GM12872 (cell line): ENCODE data around the gene GPR135.

Experiments
- CTCF ChIP-seq: IDR thresholded peaks from 3 replicates; pipeline ENCODE4 v1.5.1; 2011; ENCODE audit warnings: low read depth, mild to moderate bottlenecking, low read length, moderate library complexity; ENCODE audit not compliant: insufficient read depth

The GPR135 gene

GRCh38 chr14:59465316-59466135 lies at the start of gene GPR135:
Gene GPR135 (minus strand): TSS chr14:59465380. CDS start chr14:59465226, 154 bp downstream.
- no peak for TF ChIP-seq CTCF

GRCh38 chr14:59511916-59512575 lies 46.9 kb upstream of the GPR135 start:
- peak; percentile 69 for TF ChIP-seq CTCF

GRCh38 chr14:59510966-59511365 lies 45.8 kb upstream of the GPR135 start:
- TF ChIP-seq CTCF = no peak

GRCh38 chr14:59510001-59510400 lies 44.8 kb upstream of the GPR135 start:
- TF ChIP-seq CTCF = no peak

GRCh38 chr14:59509101-59509500 lies 43.9 kb upstream of the GPR135 start:
- TF ChIP-seq CTCF = no peak

- TF ChIP-seq CTCF = no peak
Measured at GRCh38 chr14:59507752-59508103, 42.5 kb upstream of the GPR135 start.

GRCh38 chr14:59507063-59507751 lies 42.0 kb upstream of the GPR135 start:
- TF ChIP-seq CTCF = peak; percentile 97
